GM13977 (cell line): ENCODE data around the gene SLC25A44.

Experiments used
- DNase-seq: peaks from one replicate; pipeline ENCODE4 v3.0.0; 2012; ENCODE audit warnings: low spot score
- CTCF ChIP-seq: IDR thresholded peaks from 2 replicates; pipeline ENCODE4 v1.5.1; 2012; ENCODE audit warnings: mild to moderate bottlenecking, control low read depth; ENCODE audit not compliant: insufficient read depth; ENCODE audit errors: extremely low read depth, missing control alignments
- in situ Hi-C: fragments of 300-500 bp; cut with MboI; formaldehyde crosslinking; loops from one replicate; pipeline ENCODE4 v1.12.0; 2022; ENCODE audit warnings: low sequenced_read_pairs, low pct_unique_long_range_greater_than_20kb, mixed read lengths, inconsistent platforms; ENCODE audit not compliant: unreplicated experiment

SLC25A44 gene

GRCh38 chr1:156251527-156251926 lies 57.6 kb downstream of the SLC25A44 start:
- no peak for DNase-seq
- TF ChIP-seq CTCF, result no peak
- in situ Hi-C loops, result no loop called here

- in situ Hi-C loops, result no loop called here
- DNase-seq, result no peak
- no peak for TF ChIP-seq CTCF
Measured at GRCh38 chr1:156253634-156254033, 59.7 kb downstream of the SLC25A44 start.

- in situ Hi-C loops, result no loop called here
- DNase-seq, result no peak
- no peak for TF ChIP-seq CTCF
Measured at GRCh38 chr1:156257711-156258110, 63.8 kb downstream of the SLC25A44 start.

- TF ChIP-seq CTCF, result no peak
- DNase-seq, result no peak
- in situ Hi-C loops, result no loop called here
Measured at GRCh38 chr1:156258859-156259258, 65.0 kb downstream of the SLC25A44 start.

GRCh38 chr1:156259805-156260204 lies 65.9 kb downstream of the SLC25A44 start:
- DNase-seq, result no peak
- TF ChIP-seq CTCF, result peak; percentile 32
- in situ Hi-C loops, result no loop called here

- in situ Hi-C loops, result no loop called here
- no peak for TF ChIP-seq CTCF
Measured at GRCh38 chr1:156260896-156261295, 67.0 kb downstream of the SLC25A44 start.

More at GRCh38 chr1:156260896-156261295, 67.0 kb downstream of the SLC25A44 start:
- DNase-seq, result no peak
